Activated T-cell treated with anti-CD3 and anti-CD28 coated beads for 48 hours (primary cell): Measurements from ENCODE around the gene PNPO.
A peak's percentile ranks its signal among the peaks of the same experiment; 100 is the strongest.

Experiments
- DNase-seq: peaks from one replicate; pipeline ENCODE4 v3.0.0-alpha.2; 2020; ENCODE audit warnings: low read depth

PNPO gene

DNA sequence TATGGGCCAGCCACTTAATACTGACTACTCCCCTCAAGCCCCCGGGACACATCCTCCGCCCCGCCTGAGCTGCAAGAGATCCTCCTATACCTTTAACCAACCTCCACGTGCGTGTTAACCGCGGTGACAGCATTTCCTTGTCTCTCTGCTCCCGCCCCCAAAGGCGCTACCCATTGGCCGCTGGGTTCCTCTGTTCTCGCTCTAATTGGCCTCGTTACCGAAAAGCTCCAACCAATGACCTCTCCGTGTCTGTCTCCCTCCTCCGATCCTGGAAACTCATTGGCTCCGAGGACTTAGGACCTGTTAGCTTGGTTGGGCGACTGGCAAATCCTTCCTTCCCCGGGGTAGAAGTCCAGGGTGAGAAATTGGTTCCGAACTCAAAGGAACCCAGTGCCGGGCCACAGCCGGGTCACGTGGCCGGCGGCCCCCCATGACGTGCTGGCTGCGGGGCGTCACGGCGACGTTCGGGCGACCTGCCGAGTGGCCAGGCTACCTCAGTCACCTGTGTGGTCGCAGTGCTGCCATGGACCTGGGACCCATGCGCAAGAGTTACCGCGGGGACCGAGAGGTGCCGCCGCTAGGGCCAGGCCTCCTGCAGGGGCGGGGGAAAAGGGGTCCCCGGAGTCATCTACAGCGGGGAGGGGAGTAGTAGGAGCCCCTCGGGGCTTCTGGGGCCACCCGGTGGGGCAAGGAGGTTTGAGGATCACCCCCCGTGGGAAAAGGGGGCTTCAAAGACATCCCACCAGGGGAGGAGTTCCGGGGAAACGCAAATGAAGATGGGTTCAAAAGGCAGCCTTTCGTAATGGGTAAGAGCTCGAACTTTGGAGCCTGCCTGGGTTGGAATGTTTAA, at the start of gene PNPO:
PNPO (plus strand) TSS at position 326 of the 850 bp plus-strand sequence; CDS start at position 431, 105 bp downstream.
- DNase-seq = peak; percentile 91

DNA sequence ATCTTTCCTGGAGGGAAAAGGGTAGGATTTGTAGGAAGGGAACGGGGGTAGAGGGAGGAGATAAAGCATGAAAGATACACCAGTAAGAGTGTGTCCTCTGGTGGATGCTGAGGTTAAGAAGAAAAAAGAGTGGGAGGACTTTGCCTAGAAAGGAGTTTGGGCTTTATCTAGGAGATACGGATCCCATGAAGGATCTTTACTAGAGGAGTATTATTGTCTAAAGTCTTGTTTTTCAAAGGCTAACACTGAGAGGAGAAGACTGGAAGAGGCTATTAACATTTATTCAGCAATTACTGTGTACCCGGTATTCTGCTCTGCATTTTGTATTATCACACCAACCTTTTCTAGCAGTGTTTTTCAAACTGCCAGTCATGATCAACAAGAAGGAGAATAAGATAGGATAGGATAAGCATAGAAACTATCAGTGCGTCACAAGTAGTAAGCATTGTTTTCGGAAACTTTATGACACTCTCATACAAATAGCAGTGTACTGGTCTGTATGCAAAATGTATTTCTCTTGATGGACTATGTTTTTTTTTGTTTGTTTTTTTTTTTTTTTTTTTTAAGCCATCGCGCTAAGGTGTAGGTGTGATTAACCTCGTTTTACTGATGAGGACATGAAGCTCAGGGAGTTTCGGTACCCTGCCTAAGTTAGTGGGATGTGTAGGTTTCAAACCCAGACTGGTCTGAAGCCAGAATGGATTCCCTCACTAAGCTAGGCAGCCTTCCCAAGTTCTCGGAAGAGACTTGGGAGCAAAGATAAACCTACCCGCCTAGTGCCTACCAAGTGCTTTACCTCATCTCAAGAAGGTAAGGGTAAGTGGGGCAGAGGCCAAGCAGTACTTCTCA, 46.6 kb upstream of the PNPO start:
- DNase-seq = no peak

DNA sequence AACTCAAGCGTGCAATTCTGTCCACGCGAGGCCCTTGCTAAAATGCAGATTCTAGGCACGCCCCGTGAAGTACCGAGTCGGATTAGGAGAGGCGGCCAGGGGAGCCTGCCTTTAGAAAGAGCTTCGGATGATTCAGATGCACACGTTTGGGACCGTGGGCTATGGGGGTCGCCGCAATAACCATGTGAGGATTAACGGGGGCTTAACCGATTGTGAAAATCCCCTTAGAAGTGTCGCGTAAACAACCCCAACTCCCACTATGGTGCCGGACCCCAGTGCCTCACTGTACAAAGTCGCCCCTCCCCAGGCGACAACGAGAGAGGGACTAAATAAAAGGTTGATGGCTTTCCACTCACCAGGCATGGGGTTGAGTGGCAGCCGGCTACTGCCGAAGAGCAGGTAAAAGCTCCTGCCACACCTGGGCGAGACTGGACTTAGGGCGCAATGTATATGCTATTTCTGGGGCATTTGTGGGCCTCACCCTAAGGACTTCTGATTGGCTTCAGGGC, 46.0 kb upstream of the PNPO start:
- DNase-seq = no peak

DNA sequence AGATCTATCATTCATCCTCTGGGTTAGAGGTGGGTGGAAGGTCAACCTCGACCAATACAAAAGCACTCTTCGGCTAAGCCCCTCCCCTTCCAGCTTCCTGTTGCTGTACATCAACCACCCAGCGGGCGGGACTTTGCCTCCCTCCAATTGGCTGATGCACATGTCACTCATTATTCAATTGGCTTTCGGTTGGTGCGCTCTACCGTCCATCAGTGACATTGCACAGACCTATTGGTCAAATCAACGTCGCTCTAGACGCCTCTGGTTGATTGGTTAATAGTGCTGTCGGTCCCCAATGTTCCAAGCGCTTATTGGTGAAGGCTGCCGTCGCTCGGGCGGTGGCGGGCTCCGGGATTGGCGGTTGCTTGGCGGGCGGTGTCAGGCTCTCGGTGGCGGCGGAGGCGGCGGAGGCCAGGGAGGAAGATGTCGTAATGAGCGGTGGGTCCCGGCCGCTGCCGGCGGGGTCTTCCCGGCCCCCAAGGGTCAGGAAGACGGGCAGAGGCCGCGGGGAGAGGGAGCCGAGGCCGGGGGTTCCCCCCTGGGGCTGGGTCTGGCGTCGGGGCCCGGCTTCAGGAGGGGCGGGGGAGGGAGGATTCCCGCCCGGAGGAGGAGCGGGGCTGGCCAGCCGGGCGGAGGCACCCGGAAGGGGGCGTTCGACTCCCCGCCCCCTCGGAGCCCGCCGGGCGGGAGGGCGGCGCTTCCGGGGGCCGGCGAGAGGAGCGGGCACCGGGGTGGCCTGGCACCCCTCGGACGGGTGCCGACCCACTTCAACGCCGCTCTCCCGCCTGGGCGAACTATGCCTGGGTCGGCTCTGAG, 45.3 kb upstream of the PNPO start, which contains the start of gene SP2:
SP2 (plus strand) TSS at position 381 of the 816 bp plus-strand sequence; CDS start at position 432, 51 bp downstream.
- peak; percentile 97 for DNase-seq

DNA sequence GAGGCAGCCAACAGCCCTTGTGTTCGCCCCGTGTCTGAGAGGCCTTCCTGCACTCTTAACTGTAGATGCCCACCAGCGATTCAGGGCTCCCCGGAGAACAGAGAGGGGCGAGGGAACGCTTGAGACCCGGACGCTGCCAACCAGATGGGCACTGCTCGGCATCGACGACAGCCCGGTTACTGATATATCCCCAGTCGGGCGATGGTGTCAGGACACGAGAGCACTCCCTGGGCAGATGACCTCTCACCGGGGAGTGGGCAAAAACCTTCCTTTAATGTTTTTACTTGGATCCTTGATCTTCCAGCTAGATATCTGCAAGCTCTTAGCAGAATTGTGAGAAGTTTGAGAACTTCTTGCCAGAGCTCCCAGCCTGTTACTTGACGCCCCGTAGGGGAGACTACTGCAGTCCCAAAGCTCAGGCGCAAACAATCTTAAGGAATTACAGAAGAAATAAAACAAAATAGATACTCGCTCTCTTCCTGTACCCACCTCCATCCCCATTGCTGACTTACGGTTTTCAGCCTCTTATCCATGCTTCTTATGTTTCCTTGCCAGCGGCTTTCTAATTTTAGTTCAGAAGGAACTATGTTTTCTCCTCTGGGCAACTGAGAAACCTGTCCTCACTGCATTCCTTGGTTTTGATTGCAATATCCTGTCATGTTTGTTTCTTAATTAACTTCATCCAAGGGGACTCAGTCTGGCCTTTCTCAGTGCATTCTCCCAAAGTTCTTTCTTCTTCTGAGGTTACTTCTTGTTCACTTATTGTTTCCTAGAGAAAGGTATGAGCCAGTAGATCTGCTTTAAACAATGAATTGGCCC, 44.5 kb upstream of the PNPO start:
- no peak for DNase-seq

DNA sequence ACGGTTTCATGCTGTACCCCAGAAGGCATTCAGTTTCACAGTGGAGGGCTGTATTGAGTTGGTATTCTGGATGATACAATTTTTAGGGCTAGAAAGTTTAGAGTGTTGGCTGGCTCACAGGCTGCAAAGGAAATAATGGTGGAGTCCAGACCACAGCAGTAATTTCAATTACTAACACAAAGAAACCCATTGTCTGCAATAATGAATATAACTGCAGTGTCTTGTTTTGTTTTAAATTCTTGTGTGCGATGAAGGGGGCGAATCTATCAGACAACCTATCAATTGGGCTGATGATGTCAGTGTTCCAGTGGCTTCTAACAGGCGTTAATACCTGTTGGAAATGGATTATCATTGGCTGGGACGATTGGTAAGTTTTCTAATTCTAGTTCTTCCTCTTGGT, 43.8 kb upstream of the PNPO start:
- DNase-seq = no peak

DNA sequence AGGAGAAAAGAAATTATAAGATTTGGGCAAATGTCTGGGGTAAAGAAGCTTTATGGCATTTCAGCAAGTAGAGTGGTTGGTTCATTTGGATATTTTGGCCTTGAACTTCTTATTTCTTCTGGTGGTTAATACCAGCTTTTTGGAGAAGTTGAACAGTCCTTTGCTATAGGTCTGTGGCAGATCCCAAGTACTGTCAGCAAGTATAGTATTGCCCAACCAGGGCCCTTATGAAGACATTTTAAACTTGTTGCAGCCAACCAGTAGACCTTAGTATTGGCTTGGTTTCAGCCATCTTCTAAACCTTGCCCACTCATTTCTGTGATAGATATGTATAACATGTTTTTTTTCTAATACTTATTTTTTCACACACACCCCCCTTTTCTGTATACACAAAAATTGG, 43.1 kb upstream of the PNPO start:
- DNase-seq = no peak

DNA sequence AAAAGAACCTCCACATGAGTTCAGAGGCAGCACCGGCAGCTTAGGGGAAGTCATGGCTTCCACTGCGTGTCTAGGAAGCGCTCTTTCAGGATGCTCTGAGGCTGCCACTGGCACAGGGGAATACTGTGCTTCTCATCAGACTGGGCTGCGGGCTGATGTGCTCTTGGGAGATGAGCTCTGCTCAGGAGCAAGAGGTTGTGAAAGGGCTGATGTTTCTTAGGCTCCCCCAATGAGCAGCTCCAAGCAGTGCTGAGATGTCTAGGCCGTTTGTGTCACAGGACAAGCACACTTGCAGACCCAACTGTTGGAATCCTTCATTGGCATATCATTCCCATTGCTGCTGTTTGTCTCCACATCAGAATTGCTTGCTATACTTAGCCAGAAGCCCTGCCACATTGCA, 41.7 kb upstream of the PNPO start:
- no peak for DNase-seq

DNA sequence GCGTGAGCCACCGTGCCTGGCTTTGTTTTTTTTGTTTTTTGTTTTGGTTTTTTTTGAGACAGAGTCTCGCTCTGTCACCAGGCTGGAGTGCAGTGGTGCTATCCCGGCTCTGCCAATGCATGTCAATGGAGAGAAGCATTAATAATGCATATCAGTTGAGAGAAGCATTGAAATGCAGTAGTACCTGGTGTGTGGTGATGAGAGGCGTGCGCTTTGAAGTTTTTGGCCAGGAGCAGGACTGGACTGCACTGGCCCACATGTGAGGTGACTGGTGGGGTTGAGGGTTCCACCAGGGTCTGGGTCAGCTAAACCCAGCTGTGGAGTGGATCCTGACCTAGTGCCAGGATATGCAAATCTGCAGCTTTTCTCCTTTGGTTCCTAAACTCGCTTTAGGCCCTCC, 39.9 kb upstream of the PNPO start:
- no peak for DNase-seq

DNA sequence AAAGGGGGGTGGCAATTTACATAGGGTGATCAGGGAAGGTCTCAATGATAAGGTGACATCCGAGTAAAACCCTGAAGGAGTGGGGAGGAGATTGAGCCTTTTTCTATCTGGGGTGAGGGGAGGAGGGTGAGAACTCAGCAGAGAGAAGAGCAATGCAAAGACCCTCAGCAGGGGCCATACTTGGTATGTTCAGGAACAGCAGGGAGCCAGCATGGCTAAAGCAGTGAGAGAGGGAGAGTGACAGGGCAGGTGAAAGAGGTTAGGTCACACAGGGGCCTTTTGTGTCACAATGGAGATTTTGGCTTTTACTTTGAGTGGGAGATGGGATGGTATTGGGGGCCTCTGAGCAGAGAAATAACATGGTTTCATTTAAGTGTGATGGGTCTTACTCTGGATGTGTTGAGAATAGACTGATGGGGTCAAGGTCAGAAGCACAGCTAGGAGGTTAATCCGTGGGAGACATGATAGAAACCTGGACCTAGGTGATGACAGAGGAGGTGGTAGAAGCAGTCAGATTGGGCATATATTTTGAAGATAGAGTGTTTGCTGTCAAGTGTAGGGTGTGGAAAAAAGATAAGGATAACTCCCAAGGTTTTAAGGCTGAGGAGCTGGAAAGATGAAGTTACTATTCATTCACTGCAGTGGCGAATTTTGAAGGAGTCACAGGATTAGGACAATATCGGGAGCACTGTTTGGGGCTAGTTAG, 39.2 kb upstream of the PNPO start:
- no peak for DNase-seq

DNA sequence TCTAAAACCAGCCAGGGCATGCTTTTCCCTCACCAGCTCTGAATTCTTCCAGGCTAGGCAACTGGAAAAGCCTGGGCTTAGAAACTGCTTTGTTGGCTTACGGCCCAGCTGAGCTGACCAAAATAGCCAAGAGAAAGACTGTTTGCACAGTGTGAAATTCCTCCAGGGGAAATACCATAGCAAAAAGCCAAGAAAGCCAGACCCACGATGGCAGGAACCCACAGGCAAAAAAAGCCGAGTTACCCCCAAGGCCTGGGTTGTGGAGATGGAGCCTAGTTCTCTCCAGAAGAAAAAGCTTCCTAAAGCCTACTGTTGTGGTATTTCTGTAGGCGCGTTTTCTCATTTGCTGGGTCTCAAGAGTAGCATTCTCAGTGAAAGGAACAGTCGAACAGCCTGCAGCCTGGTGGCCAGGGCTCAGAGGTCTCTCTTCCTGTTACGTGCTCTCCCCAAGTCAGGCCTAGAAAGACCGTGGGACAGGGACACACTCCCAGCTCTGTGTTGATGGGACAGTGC, 36.1 kb upstream of the PNPO start:
- DNase-seq = no peak

DNA sequence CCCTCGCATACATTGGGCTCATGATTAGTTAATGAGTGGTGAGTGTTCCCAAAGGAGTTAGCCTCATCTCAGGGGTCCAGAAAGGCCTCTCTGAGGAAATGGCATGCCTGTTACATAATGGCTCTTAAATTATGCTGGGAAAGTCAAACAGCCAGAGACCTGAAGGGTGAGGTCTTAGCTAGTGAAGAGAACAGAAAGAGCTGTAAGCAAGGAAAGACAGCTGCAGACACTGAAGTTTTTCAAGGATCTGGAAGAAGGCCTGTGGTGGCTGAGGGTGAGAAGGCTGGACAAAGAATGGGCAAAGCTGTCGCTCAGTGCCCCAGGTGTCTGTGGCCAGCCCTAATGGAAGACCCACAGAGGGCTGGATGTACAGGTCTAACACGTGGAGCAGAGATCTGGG, 34.9 kb upstream of the PNPO start:
- no peak for DNase-seq

DNA sequence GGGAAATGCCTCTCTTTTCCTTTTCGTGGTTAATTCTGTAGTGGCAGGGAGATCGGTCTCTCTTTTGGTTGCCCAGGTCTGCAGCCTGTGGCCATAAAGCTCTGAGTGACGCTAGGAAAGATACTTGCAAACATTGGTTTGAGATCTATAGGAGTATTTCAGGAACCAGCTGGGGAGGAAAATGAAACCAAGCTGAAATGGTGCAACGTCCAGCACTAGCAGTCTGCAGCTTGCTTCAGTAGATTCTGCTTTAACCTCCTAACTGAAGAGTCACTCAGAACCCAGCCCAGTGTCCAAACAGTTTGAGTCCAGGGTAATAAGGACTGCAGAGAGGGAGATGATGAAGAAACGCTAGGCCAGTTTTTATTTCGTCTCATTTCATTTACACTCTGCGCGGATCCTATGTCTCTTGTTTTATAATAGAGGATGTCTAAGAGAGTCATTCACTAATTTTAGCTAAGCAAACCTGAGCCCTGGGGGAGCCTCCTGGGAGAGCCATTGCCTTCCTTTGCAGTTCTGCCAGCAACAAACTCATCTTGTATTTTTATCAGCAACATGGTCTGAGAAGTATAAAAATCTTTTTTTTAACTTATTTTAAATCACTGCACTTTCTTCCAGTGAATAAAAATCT, 33.3 kb upstream of the PNPO start:
- DNase-seq = no peak

DNA sequence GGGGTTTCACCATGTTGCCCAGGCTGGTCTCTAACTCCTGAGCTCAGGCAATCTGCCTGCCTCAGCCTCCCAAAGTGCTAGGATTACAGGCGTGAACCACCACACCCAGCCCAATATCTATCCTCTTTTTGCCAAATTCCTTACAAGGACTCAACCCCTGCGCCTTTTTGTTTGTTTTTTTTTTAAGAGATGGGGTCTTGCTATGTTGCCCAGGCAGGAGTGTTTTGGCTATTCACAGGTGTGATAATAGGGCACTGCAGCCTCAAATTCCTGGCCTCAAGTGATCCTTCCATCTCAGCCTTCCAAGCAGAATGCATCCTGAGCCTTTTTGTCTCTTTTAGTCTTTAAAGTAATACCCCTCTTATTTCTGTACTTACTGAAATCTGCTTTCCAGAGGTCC, 28.3 kb upstream of the PNPO start:
- no peak for DNase-seq

DNA sequence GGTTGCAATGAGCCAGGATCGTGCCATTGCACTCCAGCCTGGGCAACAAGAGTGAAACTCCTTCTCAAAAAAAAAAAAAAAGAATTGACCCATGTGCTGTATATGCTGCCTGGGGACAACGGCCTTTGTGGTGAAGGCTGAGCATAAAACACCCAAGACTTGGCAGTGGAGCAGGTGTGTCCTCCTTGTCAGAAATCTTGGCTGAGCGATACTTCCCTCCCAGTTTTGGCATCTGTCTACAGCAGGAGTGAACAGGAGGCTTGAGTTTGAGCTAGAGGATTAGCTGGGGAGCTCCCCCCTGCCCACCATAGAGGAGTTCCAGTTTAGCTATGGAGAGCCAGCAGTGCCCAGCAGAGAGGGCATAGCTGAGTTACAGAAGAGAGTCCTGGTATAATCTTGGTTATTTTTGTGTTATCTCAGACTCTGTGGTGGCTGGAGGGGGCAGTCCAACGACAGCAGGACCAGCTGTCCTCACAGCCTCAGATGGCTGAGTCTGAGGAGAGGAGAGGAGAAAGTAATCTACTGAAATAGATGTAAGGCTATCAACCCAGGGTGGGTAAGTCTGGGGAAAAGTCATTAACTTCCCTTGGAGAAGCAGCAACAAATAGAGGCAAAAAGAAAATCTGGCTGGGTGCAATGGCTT, 26.9 kb upstream of the PNPO start:
- no peak for DNase-seq

DNA sequence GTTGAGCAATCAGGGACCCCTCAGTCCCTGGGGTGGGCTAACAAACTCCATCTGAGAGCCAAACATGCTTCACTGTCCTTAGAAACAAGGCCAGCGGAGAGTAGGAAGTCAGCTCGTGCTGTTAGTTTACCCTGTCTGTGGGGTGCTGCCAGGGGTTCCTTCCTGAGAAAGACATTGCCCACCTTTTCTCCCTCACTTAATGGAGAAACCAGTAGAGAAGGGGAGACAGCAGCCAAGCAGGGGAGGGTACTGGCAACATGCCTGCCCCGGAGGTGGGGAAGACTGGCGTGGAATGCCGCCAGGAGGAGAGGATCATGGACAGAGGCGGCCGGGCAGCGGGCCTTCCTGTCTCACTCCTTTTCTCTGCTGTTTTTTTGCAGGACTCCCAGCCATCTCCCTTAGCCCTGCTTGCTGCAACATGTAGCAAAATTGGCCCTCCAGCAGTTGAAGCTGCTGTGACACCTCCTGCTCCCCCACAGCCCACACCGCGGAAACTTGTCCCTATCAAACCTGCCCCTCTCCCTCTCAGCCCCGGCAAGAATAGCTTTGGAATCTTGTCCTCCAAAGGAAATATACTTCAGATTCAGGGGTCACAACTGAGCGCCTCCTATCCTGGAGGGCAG, 25.5 kb upstream of the PNPO start:
- no peak for DNase-seq

DNA sequence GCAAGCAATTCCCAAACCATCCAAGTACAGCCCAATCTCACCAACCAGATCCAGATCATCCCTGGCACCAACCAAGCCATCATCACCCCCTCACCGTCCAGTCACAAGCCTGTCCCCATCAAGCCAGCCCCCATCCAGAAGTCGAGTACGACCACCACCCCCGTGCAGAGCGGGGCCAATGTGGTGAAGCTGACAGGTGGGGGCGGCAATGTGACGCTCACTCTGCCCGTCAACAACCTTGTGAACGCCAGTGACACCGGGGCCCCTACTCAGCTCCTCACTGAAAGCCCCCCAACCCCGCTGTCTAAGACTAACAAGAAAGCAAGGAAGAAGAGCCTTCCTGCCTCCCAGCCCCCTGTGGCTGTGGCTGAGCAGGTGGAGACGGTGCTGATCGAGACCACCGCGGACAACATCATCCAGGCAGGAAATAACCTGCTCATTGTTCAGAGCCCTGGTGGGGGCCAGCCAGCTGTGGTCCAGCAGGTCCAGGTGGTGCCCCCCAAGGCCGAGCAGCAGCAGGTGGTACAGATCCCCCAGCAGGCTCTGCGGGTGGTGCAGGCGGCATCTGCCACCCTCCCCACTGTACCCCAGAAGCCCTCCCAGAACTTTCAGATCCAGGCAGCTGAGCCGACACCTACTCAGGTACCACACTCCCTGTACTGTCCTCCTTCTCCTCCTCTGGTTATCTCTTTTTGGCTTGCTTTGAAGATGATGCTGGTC, 24.7 kb upstream of the PNPO start:
- no peak for DNase-seq

DNA sequence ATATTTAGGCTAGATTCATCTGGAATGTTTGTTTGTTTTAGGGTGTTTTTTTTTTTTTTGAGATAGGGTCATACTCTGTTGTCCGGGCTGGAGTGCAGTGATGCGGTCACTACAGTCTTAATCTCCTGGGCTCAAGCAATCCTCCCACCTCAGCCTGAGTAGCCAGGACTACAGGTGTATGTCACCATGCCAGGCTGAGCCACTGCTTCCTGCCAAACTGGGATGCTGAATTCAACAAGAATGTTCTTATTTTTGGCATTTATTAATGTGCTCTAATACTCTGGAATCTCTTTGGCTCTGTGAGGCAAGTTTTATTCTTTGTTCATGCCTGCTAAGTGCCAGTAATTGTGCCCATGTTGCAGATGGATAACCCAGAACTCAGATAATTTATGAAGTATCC, 23.8 kb upstream of the PNPO start:
- DNase-seq = no peak
